ENCODE data around the gene SMARCA1.

DNA sequence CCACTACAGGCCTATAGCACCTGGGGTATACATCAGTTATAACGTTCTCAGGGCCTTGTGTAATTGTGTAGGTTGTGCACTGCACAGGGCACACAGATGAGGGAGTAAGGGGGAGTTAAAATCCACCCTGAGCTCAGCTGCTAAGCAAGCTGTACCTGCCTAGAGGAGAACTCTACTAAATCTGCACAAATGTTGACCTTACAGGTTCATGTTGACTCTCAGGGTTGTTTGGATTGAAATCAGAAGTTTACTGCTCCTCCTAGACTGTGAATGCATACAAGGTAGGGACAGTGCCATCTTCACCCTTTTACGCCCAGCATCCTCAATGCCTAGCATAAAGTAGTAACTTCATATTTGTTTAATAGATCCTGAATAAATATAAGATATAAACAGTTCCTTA lies 89.8 kb downstream of the SMARCA1 start:
- TF ChIP-seq, protein P1, sequence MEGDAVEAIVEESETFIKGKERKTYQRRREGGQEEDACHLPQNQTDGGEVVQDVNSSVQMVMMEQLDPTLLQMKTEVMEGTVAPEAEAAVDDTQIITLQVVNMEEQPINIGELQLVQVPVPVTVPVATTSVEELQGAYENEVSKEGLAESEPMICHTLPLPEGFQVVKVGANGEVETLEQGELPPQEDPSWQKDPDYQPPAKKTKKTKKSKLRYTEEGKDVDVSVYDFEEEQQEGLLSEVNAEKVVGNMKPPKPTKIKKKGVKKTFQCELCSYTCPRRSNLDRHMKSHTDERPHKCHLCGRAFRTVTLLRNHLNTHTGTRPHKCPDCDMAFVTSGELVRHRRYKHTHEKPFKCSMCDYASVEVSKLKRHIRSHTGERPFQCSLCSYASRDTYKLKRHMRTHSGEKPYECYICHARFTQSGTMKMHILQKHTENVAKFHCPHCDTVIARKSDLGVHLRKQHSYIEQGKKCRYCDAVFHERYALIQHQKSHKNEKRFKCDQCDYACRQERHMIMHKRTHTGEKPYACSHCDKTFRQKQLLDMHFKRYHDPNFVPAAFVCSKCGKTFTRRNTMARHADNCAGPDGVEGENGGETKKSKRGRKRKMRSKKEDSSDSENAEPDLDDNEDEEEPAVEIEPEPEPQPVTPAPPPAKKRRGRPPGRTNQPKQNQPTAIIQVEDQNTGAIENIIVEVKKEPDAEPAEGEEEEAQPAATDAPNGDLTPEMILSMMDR (IDR thresholded peaks at IDR 0.05 in 2 of 3, conservative IDR thresholded peaks at IDR 0.05 in 1 of 3; ENCODE audit: control insufficient read depth in 2 of 3, extremely low read depth in 1 of 3, insufficient read depth in 1 of 3, low read depth in 3 of 3, low read length in 3 of 3), result no peak
- TF ChIP-seq POLR2A (IDR thresholded peaks at IDR 0.05; ENCODE audit: low read depth, low read length), result no peak

All from GM12878 (cell line).